T-helper 1 cell treated with Interleukin-12 subunit alpha and Interleukin-12 subunit beta and Interleukin-4 antibody, amounts not matched to agents 30 μg/mL and 1 μg/mL, for 36 hours (primary cell): ENCODE results near the gene PRKAR1B.
"Not testable (repeated sequence)": the region's sequence is repeated elsewhere in the genome, so short reads cannot be mapped to it uniquely, and the experiment has no call there.

ENCODE experiments used
- H3K27ac Mint-ChIP-seq: one replicate; pipeline ENCODE4 v1.8.0; 2021; ENCODE audit warnings: mild to moderate bottlenecking, mixed read lengths
- H3K27me3 Mint-ChIP-seq: one replicate; pipeline ENCODE4 v1.8.0; 2021; ENCODE audit warnings: low read depth, mixed read lengths
- H3K36me3 Mint-ChIP-seq: one replicate; pipeline ENCODE4 v1.8.0; 2021; ENCODE audit warnings: low read depth, mixed read lengths
- H3K4me1 Mint-ChIP-seq: one replicate; pipeline ENCODE4 v1.8.0; 2021; ENCODE audit warnings: low read depth, mixed read lengths
- H3K4me3 Mint-ChIP-seq: one replicate; pipeline ENCODE4 v1.8.0; 2021; ENCODE audit warnings: mild to moderate bottlenecking, moderate library complexity, mixed read lengths
- H3K9me3 Mint-ChIP-seq: one replicate; pipeline ENCODE4 v1.8.0; 2021; ENCODE audit warnings: mixed read lengths

The PRKAR1B gene

DNA sequence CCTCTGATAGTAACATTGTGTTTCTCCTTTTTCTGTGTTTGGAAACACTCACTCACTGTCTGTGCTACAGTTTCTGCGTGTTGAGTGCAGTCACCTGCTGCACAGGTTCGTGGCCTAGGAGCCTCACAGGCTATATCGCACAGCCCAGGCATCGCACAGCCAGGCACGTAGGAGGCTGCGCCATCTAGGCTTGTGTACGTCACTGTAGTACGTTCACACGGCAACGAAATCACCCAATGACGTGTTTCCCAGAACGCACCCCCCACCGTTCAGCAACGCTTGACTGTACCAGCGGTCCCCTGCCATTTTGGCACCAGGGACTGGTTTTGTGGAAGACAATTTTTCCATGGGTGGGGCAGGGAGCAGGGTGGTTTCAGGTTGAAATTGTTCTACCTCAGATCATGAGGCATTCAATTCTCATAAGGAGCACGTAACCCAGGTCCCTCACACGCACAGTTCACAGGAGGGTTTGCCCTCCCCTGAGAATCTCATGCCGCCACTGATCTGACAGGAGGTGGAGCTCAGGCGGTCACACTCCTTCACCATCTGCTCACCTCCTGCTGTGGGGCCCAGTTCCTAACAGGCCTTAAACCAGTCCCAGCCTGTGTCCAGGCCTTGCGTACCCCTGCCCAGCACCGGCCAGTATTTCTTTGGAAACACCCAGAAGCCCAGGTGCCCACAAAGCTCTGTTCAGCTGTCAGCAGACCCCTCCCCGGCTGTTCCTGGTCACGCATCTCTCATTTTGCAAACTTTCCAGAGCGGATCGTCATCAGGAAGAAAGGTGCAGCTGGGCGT, 23.2 kb upstream of the PRKAR1B start:
- H3K36me3 Mint-ChIP-seq: peaks cover 12% of the 10 kb centered on the region
- H3K27ac Mint-ChIP-seq: no peak overlapping the region
- no peak overlapping the region for H3K4me3 Mint-ChIP-seq
- H3K9me3 Mint-ChIP-seq: peaks cover 4% of the 10 kb centered on the region
- no peaks in the 10 kb centered on the region for H3K4me1 Mint-ChIP-seq
- H3K27me3 Mint-ChIP-seq: no peaks in the 10 kb centered on the region

DNA sequence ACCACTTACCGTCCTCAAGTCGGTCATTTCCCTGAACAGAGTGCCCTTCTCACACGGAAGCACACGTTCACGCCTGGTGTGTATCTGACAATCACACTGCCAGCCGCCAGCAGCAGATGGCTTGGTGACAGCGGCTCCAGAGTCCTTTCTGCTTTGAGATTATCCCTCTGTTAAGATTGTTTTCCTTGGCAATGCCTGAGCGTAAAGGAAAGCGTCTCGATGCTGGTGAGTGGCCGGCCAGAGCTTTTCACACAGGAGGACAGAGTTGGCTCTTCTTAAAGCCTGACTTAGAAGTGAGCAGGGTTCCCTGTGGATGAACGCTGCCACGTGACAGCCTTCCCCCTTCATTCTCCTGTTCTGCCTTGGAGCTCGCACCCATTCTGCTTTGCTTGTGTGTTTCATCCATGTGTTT, 22.1 kb upstream of the PRKAR1B start:
- Mint-ChIP-seq H3K9me3 (peaks cover 6% of the 10 kb centered on the region), H3K4me1 (no peaks in the 10 kb centered on the region), H3K27me3 (no peaks in the 10 kb centered on the region), H3K27ac (no peak overlapping the region), H3K36me3 (peaks cover 10% of the 10 kb centered on the region), H3K4me3 (no peak overlapping the region)

DNA sequence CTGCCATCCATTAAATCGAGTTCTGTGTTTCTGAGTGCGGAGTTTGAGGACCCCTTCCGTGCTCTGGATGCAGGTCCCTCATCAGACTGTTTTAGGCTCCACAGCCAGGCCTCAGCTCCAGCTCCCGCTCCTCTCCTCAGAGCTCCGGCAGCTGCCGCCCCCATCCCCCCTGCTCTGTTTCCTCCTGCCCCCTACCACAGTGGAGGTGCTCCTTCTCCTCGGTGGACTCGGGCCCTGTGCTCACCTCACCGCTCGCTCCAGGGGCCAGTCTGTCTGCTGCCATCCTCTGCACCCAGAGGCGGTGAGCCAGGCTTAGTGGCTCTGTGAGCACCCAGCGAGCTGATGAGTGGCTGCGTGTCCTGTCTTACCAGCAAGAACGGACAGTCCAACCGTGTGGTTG, 21.4 kb upstream of the PRKAR1B start:
- H3K36me3 Mint-ChIP-seq: peaks cover 9% of the 10 kb centered on the region
- H3K9me3 Mint-ChIP-seq: peaks cover 6% of the 10 kb centered on the region
- no peaks in the 10 kb centered on the region for H3K4me1 Mint-ChIP-seq
- H3K4me3 Mint-ChIP-seq: no peak overlapping the region
- no peaks in the 10 kb centered on the region for H3K27me3 Mint-ChIP-seq
- no peak overlapping the region for H3K27ac Mint-ChIP-seq

DNA sequence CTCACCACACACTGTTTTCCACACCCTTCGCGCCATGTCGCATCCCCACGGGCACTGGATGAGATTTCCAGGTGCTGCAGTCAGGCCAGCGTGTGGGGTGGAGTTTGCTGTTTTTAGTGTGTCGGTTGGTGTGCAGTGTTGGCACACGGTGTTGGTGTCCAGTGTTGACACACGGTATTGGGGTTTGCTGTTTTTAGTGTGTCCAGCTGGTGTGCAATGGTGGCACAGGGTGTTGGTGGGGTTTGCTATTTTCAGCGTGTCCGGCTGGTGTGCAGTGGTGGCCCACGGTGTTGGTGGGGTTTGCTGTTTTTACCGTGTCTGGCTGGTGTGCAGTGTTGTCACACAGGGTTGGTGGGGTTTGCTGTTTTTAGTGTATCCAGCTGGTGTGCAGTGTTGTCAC, 20.1 kb upstream of the PRKAR1B start:
- Mint-ChIP-seq H3K36me3 (peaks cover 12% of the 10 kb centered on the region), H3K27me3 (no peaks in the 10 kb centered on the region), H3K4me1 (no peaks in the 10 kb centered on the region), H3K27ac (no peak overlapping the region), H3K4me3 (no peak overlapping the region), H3K9me3 (peaks cover 6% of the 10 kb centered on the region)

DNA sequence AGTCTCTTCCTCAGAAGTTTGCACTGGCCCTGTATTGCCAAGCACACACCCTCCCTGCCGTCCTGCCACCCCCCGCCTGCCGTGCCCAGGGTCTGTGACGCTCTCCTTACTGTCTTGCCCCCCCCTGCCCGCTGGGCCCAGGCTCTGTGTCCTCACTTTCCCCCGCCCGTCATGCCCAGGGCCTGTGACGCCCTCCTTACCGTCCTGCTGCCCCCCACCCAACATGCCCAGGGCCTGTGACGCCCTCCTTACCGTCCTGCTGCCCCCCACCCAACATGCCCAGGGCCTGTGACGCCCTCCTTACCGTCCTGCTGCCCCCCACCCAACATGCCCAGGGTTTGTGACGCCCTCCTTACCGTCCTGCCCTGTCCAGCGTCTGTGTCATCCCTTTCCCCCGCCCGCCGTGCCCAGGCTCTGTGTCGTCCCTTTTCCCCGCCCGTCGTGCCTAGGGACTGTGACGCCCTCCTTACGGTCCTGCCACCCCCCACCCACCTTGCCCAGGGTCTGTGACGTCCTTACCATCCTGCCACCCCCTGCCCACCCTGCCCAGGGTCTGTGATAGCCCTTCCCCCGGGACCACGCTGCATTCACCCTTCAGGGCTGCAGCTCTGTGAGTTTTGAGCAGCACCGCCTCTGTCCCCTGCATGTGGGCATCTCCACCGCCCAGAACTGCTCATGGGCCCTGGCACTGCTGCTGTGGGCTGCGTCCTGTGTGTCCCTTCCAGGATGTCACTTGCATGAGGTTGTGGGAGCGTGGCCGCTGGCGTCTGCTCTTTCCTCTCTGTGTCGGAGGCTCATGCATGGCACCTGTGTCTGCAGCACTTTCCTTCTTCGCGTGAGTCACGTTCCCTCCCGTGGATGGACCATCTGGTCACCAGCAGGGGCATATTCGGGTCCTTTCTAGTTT, 19.3 kb upstream of the PRKAR1B start:
- H3K9me3 Mint-ChIP-seq: peaks cover 6% of the 10 kb centered on the region
- peaks cover 12% of the 10 kb centered on the region for H3K36me3 Mint-ChIP-seq
- H3K27me3 Mint-ChIP-seq: no peaks in the 10 kb centered on the region
- H3K4me3 Mint-ChIP-seq: no peak overlapping the region
- H3K4me1 Mint-ChIP-seq: no peaks in the 10 kb centered on the region
- H3K27ac Mint-ChIP-seq: no peak overlapping the region

DNA sequence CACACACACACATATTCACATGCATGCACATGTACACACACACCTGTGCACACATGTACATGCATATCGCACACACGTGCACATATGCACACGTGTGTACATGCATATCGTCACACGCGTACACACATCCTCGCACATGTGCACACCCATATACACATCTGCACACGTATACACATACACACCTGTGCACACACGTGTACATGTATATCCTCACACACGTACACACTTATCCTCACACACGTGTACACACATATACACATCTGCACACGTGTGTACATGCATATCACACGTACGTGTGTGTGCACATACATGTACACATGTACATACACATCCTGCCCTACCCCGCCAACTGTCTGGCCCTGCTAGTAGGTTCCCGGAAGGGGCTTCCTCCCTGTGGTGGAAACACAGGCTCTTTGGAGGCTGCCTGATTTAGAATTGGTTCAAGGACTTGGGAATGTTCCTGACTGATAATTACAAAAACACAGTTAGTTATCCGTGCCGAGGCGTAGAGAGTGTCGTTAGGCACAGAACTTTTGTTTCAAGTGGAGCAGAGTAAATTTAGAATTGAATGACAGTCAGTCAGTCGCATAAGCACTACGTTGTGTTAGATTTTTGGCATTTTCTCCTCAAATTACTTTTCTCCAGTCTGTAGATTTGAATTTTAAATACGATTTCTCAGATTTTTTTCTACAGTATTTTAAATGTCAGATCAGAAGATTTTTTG, 18.5 kb upstream of the PRKAR1B start:
- H3K4me3 Mint-ChIP-seq: no peak overlapping the region
- no peak overlapping the region for H3K27ac Mint-ChIP-seq
- no peaks in the 10 kb centered on the region for H3K4me1 Mint-ChIP-seq
- H3K27me3 Mint-ChIP-seq: no peaks in the 10 kb centered on the region
- H3K9me3 Mint-ChIP-seq: peaks cover 6% of the 10 kb centered on the region
- H3K36me3 Mint-ChIP-seq: peaks cover 12% of the 10 kb centered on the region

DNA sequence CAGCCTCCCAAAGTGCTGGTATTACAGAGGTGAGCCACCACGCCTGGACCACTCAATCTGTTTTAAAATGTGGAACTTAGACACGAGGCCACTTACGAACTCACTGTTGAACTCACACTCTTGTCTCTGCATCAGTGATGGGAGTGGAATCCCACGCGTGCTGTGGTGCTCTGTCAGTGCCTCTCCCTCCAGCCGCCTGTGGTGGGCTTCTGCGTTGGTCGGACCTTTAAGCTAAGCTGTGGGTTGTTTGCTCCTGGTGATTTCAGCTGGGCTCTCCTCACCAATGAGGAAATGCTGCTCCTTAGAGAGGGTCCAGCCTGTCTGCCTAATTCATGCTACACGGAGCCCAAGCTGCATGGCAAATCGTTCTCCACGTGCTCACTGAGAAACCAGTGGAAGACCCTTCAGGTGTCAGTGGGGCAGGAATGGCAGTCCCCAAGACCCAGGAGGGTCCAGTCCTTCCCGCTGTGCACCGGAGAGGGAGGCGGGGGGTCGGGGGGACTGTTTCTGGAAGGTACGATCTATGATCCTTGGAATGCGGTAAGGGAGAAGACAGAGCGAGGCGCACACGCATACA, 17.9 kb upstream of the PRKAR1B start:
- no peaks in the 10 kb centered on the region for H3K27me3 Mint-ChIP-seq
- H3K27ac Mint-ChIP-seq: no peak overlapping the region
- H3K9me3 Mint-ChIP-seq: peaks cover 6% of the 10 kb centered on the region
- no peak overlapping the region for H3K4me3 Mint-ChIP-seq
- H3K4me1 Mint-ChIP-seq: no peaks in the 10 kb centered on the region
- peaks cover 12% of the 10 kb centered on the region for H3K36me3 Mint-ChIP-seq

DNA sequence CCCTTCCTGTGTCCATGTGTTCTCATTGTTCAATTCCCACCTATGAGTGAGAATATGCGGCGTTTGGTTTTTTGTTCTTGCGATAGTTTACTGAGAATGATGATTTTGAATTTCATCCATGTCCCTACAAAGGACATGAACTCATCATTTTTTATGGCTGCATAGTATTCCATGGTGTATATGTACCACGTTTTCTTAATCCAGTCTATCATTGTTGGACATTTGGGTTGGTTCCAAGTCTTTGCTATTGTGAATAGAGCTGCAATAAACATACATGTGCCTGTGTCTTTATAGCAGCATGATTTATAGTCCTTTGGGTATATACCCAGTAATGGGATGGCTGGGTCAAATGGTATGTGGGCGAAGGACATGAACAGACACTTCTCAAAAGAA, 17.0 kb upstream of the PRKAR1B start:
- H3K27ac Mint-ChIP-seq, H3K4me1 Mint-ChIP-seq, H3K4me3 Mint-ChIP-seq, H3K9me3 Mint-ChIP-seq, H3K27me3 Mint-ChIP-seq: not testable (repeated sequence)
- peaks cover 12% of the 10 kb centered on the region for H3K36me3 Mint-ChIP-seq

DNA sequence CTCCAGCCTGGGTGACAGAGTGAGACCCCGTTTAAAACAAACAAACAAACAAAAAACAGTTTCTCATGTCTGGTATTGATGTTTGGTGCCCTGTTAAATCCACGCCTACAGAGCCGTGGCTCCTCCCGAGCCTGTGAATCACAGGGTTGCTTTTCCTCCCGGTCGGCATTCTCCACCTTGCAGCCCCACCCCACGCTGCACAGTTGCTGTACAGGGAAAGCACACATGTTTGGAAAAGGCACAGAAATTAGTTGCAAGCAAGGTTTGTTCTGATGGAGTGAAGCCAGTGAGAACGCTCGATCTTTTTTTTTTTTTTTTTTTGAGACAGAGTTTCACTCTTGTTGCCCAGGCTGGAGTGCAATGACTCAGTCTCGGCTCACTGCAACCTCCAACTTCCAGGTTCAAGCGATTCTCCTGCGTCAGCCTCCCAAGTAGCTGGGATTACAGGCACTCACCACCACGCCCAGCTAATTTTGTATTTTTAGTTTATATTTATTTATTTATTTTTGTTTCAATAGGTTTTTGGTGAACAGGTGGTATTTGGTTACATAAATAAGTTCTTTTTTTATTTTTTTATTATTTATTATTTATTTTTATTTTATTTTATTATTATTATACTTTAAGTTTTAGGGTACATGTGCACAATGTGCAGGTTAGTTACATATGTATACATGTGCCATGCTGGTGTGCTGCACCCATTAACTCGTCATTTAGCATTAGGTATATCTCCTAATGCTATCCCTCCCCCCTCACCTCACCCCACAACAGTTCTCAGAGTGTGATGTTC, 16.5 kb upstream of the PRKAR1B start:
- H3K9me3 Mint-ChIP-seq, H3K27ac Mint-ChIP-seq, H3K4me3 Mint-ChIP-seq, H3K27me3 Mint-ChIP-seq, H3K4me1 Mint-ChIP-seq: not testable (repeated sequence)
- peaks cover 12% of the 10 kb centered on the region for H3K36me3 Mint-ChIP-seq

DNA sequence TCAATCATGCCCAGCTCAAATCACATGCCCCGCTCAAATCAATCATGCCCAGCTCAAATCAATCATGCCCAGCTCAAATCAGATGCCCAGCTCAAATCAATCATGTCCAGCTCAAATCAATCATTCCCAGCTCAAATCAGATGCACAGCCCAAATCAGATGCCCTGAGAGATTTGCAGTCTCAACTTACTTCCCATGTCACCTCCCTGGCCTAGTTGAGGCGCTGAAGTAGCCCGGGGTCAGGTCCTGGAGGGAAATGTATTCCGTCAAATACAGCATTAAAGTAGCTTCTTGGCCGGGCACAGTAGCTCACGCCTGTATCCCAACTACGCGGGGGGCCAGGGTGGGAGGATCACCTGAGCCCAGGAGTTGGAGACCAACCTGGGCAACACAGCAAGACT, 15.7 kb upstream of the PRKAR1B start:
- Mint-ChIP-seq H3K27me3 (no peaks in the 10 kb centered on the region), H3K9me3 (peaks cover 6% of the 10 kb centered on the region), H3K27ac (no peak overlapping the region), H3K4me3 (no peak overlapping the region), H3K36me3 (peaks cover 12% of the 10 kb centered on the region), H3K4me1 (no peaks in the 10 kb centered on the region)

DNA sequence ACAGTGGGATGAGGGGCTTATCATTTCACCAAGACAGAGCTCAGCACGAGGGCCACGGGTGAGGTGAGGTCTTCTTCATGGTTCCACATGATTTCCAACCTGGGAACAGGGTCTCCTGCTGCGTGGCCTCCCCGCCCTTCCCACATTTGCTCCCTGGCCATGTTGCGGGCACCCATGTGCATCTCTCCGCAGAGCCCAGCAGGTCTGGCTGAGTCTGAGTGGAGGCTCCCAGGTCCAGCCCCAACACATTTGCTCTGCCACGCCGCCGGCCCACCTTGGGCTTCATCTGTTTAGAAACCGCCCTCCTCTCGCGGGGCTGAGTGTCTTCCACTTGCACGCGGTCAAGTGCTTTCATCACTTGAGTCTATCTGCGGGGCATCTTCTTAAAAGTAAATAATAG, 14.8 kb upstream of the PRKAR1B start:
- Mint-ChIP-seq H3K9me3 (peaks cover 6% of the 10 kb centered on the region), H3K27ac (no peak overlapping the region), H3K4me1 (no peaks in the 10 kb centered on the region), H3K4me3 (no peak overlapping the region), H3K27me3 (no peaks in the 10 kb centered on the region), H3K36me3 (peaks cover 17% of the 10 kb centered on the region)

DNA sequence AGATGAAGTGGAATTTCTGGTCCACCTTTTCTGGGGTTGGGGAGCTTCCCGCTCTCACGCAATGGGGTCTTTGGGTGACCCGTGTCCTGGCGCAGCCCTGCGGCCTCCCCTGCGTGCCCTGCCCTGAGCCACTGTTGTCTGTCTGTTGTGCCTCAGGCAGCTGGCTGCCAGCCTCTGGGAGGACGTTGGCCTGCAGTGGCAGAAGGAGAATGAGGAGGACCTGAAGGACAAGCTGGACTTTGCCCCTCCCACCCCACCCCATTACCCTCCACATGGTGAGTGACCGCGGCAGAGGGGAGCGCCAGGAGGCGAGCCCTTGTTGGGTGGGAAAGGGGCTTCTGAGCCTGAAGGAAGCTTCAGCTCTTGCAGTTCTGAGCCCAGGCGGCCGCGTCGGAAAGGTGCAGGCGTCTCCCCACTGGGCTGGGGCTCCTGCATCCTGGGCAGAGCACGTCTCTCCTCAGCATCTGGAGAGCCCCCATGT, 14.2 kb upstream of the PRKAR1B start:
- H3K27ac Mint-ChIP-seq: no peak overlapping the region
- H3K9me3 Mint-ChIP-seq: peaks cover 6% of the 10 kb centered on the region
- H3K4me3 Mint-ChIP-seq: no peak overlapping the region
- H3K4me1 Mint-ChIP-seq: no peaks in the 10 kb centered on the region
- peaks cover 17% of the 10 kb centered on the region for H3K36me3 Mint-ChIP-seq
- H3K27me3 Mint-ChIP-seq: no peaks in the 10 kb centered on the region

DNA sequence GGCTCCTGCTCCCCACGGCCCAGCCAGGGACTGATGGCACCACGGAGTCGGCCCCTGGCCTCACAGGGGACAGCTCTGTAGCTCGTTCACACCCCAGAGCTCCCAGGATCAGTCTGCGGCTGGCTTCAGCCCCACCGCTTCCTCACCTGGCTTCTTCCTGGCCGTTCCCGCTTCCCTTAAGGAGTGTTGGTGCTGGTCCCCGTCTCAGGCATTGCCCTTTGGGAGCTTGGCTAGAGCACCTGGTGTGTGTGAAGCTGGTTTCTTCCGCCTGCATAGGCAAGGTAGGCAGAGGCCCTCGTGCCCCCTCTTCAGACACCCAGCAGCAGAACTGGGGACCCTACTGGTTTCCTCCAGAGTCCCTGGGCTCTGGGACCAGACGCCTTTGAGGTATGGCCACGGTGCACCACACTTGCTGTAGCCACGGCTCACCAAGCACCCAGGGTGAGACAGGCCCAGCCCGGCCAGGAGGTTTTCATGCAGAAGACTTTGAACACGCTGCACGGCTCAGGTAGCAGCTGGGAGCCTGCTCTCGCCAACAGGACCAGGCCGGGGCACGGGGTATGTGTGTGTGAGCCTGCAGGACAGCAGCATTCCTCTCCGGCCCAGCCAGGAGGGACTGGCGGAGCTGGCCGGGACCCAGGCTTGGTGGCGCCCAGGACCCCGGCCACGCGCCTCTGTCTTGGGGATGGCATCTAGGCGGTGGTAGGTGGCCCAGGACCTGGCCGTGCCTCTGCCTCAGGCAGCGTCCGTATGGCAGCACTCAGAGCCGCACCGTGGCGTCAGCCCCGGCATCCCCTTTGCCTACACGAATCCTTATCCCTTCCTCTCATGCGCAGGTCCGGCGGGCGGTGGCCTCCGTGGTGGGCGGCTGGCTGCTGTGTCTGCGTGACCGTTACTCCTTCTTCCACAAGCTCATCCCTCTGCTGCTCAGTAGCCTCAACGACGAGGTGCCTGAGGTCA, 13.2 kb upstream of the PRKAR1B start:
- Mint-ChIP-seq H3K27me3 (no peaks in the 10 kb centered on the region), H3K4me1 (no peaks in the 10 kb centered on the region), H3K4me3 (no peak overlapping the region), H3K27ac (no peak overlapping the region), H3K36me3 (peaks cover 12% of the 10 kb centered on the region), H3K9me3 (peaks cover 1% of the 10 kb centered on the region)
